ENCODE measurements around the gene AIRE. TPM values are rescaled to one million over a fixed set of nuclear protein-coding genes. Genes with fewer than 3 reads are reported as not detected.

AIRE gene
- total RNA-seq, 1 experiment from 2014 or later = not detected

- DNase-seq (ENCODE audit: low read depth, low spot score) = no peak
- in situ Hi-C loops (cut with HindIII; ENCODE audit: low pct_unique_long_range_greater_than_20kb, low sequenced_read_pairs) = no loop called here
Observed at GRCh38 chr21:44286716-44287632, 1.3 kb downstream of the AIRE start.

GRCh38 chr21:44288251-44289110 lies 2.8 kb downstream of the AIRE start:
- DNase-seq (ENCODE audit: low read depth, low spot score) = no peak
- in situ Hi-C loops (cut with HindIII; ENCODE audit: low pct_unique_long_range_greater_than_20kb, low sequenced_read_pairs) = no loop called here

DNA sequence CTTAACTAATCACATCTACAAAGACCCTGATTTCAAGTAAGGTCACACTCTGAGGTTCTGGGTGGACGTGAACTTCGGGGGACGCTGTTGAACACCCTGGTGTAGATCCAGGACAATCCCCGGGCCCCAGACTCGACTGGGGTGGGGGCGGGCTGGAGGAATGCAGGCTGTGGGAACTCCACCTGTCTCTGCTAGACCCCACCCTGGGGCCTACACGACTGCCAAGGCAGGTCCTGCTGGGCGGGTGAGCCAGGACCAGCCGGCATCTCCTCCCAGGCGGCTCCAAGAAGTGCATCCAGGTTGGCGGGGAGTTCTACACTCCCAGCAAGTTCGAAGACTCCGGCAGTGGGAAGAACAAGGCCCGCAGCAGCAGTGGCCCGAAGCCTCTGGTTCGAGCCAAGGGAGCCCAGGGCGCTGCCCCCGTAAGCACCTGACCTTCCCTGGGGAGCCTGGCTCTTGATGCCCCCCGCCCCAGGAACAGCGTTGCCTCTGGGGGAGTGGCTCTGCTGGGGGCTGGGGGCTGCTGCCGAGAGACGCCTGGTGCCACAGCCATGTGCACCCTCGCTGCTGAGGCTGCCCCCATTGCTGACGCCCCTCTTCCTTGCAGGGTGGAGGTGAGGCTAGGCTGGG lies 3.8 kb downstream of the AIRE start:
- no peak for DNase-seq (ENCODE audit: low read depth, low spot score)
- in situ Hi-C loops (cut with HindIII; ENCODE audit: low pct_unique_long_range_greater_than_20kb, low sequenced_read_pairs) = no loop called here

- no peak for DNase-seq (ENCODE audit: low read depth, low spot score)
- in situ Hi-C loops (cut with HindIII; ENCODE audit: low pct_unique_long_range_greater_than_20kb, low sequenced_read_pairs) = no loop called here
Observed at GRCh38 chr21:44290327-44291077, 4.8 kb downstream of the AIRE start.

GRCh38 chr21:44291078-44291935 lies 5.6 kb downstream of the AIRE start:
- in situ Hi-C loops (cut with HindIII; ENCODE audit: low pct_unique_long_range_greater_than_20kb, low sequenced_read_pairs) = no loop called here
- no peak for DNase-seq (ENCODE audit: low read depth, low spot score)

DNA sequence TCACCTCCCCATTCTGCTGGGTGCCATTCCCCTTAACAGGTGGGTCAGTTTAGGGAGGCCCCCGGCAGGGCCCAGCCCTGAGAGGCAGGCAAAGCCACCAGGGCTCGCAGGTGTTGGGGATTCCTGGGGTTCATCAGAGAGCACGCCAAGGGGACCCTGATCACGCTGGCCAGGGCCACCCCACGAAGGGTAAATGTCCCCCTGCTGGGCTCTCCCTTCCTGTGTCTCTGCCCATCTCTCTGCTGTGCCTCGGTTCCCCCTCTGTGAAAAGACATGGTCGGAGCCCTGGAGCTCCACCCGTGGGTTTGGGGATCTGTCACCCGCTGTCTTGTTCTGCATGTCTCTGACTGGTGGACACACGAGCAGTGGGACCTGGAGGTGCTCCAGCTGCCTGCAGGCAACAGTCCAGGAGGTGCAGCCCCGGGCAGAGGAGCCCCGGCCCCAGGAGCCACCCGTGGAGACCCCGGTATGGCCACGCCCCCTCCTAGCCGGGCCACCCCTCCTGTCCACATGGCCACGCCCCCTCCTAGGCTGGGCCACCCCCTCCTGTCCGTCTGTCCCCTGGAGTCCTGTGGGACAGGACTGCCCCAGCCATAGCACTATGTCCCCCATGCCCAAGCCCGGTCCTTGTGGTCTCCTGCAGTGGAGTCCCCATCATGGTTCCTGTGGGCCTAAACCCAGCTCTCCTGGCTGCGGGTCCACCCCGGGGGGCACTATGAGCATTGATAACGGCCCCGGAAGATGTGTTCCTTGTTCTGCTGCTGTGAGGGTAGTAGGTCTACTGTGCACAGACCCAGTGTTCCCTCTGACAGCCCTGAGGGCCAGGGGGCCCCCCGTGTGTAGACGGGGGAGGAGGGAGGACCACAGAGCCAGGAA lies 6.5 kb downstream of the AIRE start:
- in situ Hi-C loops (cut with HindIII; ENCODE audit: low pct_unique_long_range_greater_than_20kb, low sequenced_read_pairs) = no loop called here
- DNase-seq (ENCODE audit: low read depth, low spot score) = peak; percentile 28

- DNase-seq (ENCODE audit: low read depth, low spot score) = no peak
- in situ Hi-C loops (cut with HindIII; ENCODE audit: low pct_unique_long_range_greater_than_20kb, low sequenced_read_pairs) = no loop called here
Observed at GRCh38 chr21:44292812-44293195, 7.1 kb downstream of the AIRE start.

- no peak for DNase-seq (ENCODE audit: low read depth, low spot score)
- in situ Hi-C loops (cut with HindIII; ENCODE audit: low pct_unique_long_range_greater_than_20kb, low sequenced_read_pairs) = no loop called here
Observed at GRCh38 chr21:44293551-44294231, 8.0 kb downstream of the AIRE start.

DNA sequence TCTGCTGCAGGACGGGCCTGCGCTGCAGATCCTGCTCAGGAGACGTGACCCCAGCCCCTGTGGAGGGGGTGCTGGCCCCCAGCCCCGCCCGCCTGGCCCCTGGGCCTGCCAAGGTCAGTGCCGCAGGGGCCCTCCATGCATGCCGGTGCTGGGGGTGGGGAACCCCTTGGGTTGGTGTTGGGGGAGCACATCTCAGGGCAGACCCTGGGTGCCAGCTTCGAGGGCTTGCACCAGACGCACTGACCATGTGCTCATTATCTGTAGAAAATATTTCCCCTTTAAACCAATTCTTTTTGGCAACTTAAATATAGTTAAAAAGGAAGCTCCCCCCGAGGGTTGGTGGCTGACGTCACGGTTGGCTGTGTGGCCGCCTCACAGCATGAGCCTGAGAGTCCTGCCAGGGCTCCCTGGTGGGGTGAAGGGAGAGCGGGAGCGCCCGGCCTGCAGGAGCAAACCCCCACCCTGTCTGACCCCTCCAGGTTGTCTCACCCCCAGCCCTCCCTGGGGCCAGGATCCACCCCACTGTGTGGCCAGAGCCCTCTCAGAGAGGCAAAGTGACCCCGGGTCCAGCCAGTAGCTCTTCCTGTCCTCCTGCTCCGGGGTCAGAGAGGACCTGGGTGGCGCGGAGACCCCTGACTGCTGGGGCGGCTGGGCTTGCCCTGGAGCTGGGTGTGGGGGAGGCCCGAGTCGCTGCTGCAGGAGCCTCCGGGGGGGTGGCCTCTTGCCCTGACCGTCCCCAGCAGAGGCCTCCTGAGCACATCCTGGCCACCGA lies 8.9 kb downstream of the AIRE start:
- no peak for DNase-seq (ENCODE audit: low read depth, low spot score)

DNA sequence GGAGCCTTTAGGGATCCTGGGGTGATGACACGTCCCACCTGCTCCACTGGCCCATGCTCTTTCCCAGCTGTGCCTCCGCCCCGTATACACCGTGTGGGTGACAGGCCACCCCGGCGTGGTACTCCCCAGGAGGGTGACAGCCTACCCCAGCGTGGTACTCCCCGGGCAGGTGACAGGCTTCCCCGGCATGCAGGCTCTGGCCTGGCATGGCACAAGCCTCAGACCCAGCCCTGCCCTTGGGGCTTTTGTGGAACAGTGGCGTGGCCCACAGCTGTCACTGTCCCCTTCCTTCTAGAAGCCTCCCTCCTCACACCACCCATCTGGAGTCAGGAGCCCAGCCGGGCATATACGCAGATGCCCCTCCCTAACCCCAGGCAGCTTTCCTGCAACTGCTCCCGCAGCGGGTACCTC lies 9.5 kb downstream of the AIRE start:
- no peak for DNase-seq (ENCODE audit: low read depth, low spot score)

More for the DNA sequence above, 8.9 kb downstream of the AIRE start:
- in situ Hi-C loops (cut with HindIII; ENCODE audit: low pct_unique_long_range_greater_than_20kb, low sequenced_read_pairs) = no loop called here

GRCh38 chr21:44295646-44296045 lies 10.0 kb downstream of the AIRE start:
- no peak for DNase-seq (ENCODE audit: low read depth, low spot score)
- in situ Hi-C loops (cut with HindIII; ENCODE audit: low pct_unique_long_range_greater_than_20kb, low sequenced_read_pairs) = no loop called here

More for the DNA sequence above, 9.5 kb downstream of the AIRE start:
- in situ Hi-C loops (cut with HindIII; ENCODE audit: low pct_unique_long_range_greater_than_20kb, low sequenced_read_pairs) = no loop called here

- in situ Hi-C loops (cut with HindIII; ENCODE audit: low pct_unique_long_range_greater_than_20kb, low sequenced_read_pairs) = no loop called here
- no peak for DNase-seq (ENCODE audit: low read depth, low spot score)
Observed at GRCh38 chr21:44296103-44296519, 10.4 kb downstream of the AIRE start.

- in situ Hi-C loops (cut with HindIII; ENCODE audit: low pct_unique_long_range_greater_than_20kb, low sequenced_read_pairs) = no loop called here
- no peak for DNase-seq (ENCODE audit: low read depth, low spot score)
Observed at GRCh38 chr21:44296916-44297315, 11.2 kb downstream of the AIRE start.

GRCh38 chr21:44297525-44298290 lies 12.0 kb downstream of the AIRE start:
- in situ Hi-C loops (cut with HindIII; ENCODE audit: low pct_unique_long_range_greater_than_20kb, low sequenced_read_pairs) = no loop called here
- DNase-seq (ENCODE audit: low read depth, low spot score) = peak; percentile 78
